ENCODE data around the gene MSL1. TPM values are rescaled to one million over a fixed set of nuclear protein-coding genes. Genes with fewer than 3 reads are reported as not detected.

MSL1 gene
- total and polyA plus RNA-seq, 2 of the 13 experiments (the other 11 are each of a cell fraction or from before 2014, with no cell fraction given) = 63.8 to 88.5 TPM

DNA sequence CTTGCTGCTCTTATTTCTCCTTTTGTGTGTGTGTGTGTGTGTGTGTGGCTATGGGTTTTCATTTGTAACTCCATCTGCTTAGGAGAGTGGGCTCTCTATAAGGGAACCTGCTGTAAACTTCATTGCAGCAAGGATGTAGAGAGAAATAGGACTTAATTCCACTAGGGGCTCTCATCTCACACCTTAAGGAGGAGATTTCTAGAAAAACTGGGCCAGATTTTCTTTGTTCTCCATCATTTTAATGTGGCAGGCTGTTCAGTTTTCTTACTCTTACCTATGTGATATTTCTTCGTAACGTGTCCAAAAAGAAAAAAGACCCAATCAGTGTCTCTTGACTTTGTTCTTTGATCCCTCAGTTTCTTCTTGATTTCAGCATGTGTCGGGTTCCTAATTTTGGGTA lies 14.0 kb downstream of the MSL1 start (continued):
- TF ChIP-seq ZSCAN20 (CRISPR knock-in tag; IDR thresholded peaks at IDR 0.05; ENCODE audit: borderline replicate concordance) (no peak), NFYC (CRISPR knock-in tag; IDR thresholded peaks at IDR 0.05) (no peak)

DNA sequence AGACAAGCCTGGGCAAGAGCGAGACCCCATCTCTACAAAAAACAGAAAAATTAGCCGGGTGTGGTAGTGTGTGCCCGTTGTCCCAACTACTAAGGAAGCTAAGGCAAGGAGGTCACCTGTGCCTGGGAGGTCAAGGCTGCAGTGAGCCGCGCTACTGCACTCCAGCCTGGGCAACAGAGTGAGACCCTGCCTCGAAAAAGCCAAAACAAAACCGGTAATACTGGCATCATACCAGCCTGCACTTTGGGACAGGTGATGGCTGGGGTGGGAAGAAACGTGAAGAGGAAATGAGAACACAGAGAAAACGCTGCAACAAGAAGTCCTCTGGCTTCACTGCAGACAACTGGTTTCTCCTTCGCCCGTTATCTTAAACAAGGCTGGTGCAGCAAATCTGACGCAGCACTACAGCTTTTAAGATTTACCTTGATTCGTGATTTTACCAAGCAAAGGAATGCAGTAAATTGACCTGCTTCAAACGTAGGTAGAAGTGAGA lies 17.8 kb downstream of the MSL1 start:
- DNase-seq (ENCODE audit: low spot score) = no peak
- peak overlapping the region; percentile 93 for H3K27ac ChIP-seq (ENCODE audit: extremely low read length, insufficient read depth, low read length)
- ChIA-PET POLR2A (interaction anchor here (0.8 to 5.1 kb wide), 26 partner anchors 9 to 185 kb away, joined by 3 to 142 read pairs (median 5); partner anchors contain the start of genes CSF3, MSL1 and NR1D1), CTCF (ENCODE audit: low intra/inter-chr PET ratio, low total read pairs) (no interaction called here)
- peaks cover 29% of the 10 kb centered on the region for H3K79me2 ChIP-seq (ENCODE audit: insufficient read depth, low read length)
- H4K20me1 ChIP-seq (ENCODE audit: insufficient read depth, low read length) = no peaks in the 10 kb centered on the region
- intact Hi-C loops (cut with micrococcal nuclease; ENCODE audit: unreplicated experiment) (loop anchor here (1.0 to 5.0 kb wide), 2 partner anchors 26 to 148 kb away; partner anchors contain the start of gene CDC6), in situ Hi-C loops (cut with HindIII; ENCODE audit: extremely low pct_ligation_motif_present, low pct_unique_long_range_greater_than_20kb) (no loop called here)
- FAIRE-seq = no peak
- peak overlapping the region; percentile 93 for H3K4me2 ChIP-seq (ENCODE audit: low read depth, low read length)
- peaks cover 37% of the 10 kb centered on the region for H3K4me1 ChIP-seq (ENCODE audit: insufficient read depth, low read length)
- peak overlapping the region; percentile 97 for H3K9ac ChIP-seq (ENCODE audit: insufficient read depth, low read depth, low read length)
- TSS peak; percentile 75 for BruUV-seq (replicated peaks)
- H3K27me3 ChIP-seq (ENCODE audit: control insufficient read depth in 1 of 2, insufficient read depth in 2 of 2, low read length in 2 of 2) = no peaks in the 10 kb centered on the region
- H2AFZ ChIP-seq (ENCODE audit: low read length) = peak overlapping the region; percentile 80
- WGBS (ENCODE audit: low lambda C conversion rate) = 4% methylated on average over 14 of the region's 14 CpGs
- ATAC-seq = peak; percentile 25
- no peaks in the 10 kb centered on the region for H3K9me3 ChIP-seq (ENCODE audit: low read length)
- H3K4me3 ChIP-seq (replicated peaks in 1 of 3; ENCODE audit: insufficient read depth in 1 of 3, low read depth in 2 of 3, low read length in 3 of 3) = peak overlapping the region; percentile 61 to 93 (median 75)
- H3K36me3 ChIP-seq (replicated peaks in 1 of 2; ENCODE audit: control insufficient read depth in 1 of 2, insufficient read depth in 2 of 2, low read length in 2 of 2) = peaks cover 14 to 35% of the 10 kb centered on the region in 2 experiments
- TF ChIP-seq KMT2A (CRISPR knock-in tag; IDR thresholded peaks at IDR 0.05) = peak; percentile 27; the same call in 1 of the 2 replicates
- TF ChIP-seq, protein P1, sequence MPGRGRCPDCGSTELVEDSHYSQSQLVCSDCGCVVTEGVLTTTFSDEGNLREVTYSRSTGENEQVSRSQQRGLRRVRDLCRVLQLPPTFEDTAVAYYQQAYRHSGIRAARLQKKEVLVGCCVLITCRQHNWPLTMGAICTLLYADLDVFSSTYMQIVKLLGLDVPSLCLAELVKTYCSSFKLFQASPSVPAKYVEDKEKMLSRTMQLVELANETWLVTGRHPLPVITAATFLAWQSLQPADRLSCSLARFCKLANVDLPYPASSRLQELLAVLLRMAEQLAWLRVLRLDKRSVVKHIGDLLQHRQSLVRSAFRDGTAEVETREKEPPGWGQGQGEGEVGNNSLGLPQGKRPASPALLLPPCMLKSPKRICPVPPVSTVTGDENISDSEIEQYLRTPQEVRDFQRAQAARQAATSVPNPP (CRISPR knock-in tag; IDR thresholded peaks at IDR 0.05) = peak; percentile 75; the same call in 1 of the 2 replicates
- TF ChIP-seq, protein P2, sequence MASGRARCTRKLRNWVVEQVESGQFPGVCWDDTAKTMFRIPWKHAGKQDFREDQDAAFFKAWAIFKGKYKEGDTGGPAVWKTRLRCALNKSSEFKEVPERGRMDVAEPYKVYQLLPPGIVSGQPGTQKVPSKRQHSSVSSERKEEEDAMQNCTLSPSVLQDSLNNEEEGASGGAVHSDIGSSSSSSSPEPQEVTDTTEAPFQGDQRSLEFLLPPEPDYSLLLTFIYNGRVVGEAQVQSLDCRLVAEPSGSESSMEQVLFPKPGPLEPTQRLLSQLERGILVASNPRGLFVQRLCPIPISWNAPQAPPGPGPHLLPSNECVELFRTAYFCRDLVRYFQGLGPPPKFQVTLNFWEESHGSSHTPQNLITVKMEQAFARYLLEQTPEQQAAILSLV (CRISPR knock-in tag; IDR thresholded peaks at IDR 0.05; ENCODE audit: borderline replicate concordance) = 0 out of 2 replicates have a peak, but pooled peaks have one; percentile 23
- TF ChIP-seq NFE2L2 (IDR thresholded peaks at IDR 0.05; ENCODE audit: low read length) = 0 out of 2 replicates have a peak, but pooled peaks have one; percentile 2
- peak; percentile 21; the same call in 1 of the 2 replicates for TF ChIP-seq DMAP1 (CRISPR knock-in tag; IDR thresholded peaks at IDR 0.05)
- peak; percentile 4; the same call in 1 of the 2 replicates for TF ChIP-seq TSC22D2 (CRISPR knock-in tag; IDR thresholded peaks at IDR 0.05; ENCODE audit: borderline replicate concordance)
- peak; percentile 90 for TF ChIP-seq ZMYM3 (CRISPR knock-in tag; IDR thresholded peaks at IDR 0.05)
- TF ChIP-seq ZNF577 (CRISPR knock-in tag; IDR thresholded peaks at IDR 0.05; ENCODE audit: borderline replicate concordance, low read depth) = no peak
- peak; percentile 60; the same call in 1 of the 2 replicates for TF ChIP-seq KDM5A (IDR thresholded peaks at IDR 0.05; ENCODE audit: borderline replicate concordance, low read length)
- 0 out of 2 replicates have a peak, but pooled peaks have one; percentile 8 for TF ChIP-seq GZF1 (CRISPR knock-in tag; IDR thresholded peaks at IDR 0.05)
- TF ChIP-seq ERF (CRISPR knock-in tag; IDR thresholded peaks at IDR 0.05) = 0 out of 2 replicates have a peak, but pooled peaks have one; percentile 63
- no peak for TF ChIP-seq RXRA (CRISPR knock-in tag; IDR thresholded peaks at IDR 0.05)
- 0 out of 2 replicates have a peak, but pooled peaks have one; percentile 65 for TF ChIP-seq KDM4B (CRISPR knock-in tag; IDR thresholded peaks at IDR 0.05)
